Hepatocyte (in vitro differentiated cells): ENCODE results near the gene TP53TG5. TPM values are rescaled to one million over a fixed set of nuclear protein-coding genes. Genes with fewer than 3 reads are reported as not detected.

ENCODE experiments used
- DNase-seq: peaks from one replicate; pipeline ENCODE4 v3.0.0-alpha.2; 2016; ENCODE audit warnings: low spot score
- H2AFZ ChIP-seq: fragments of 200-600 bp; sonication (generic); 2 replicates; pipeline ENCODE4 v1.6.0; 2016; ENCODE audit warnings: antibody characterized with exemption, mild to moderate bottlenecking
- H3K27ac ChIP-seq: fragments of 200-600 bp; sonication (generic); 2 replicates; pipeline ENCODE4 v1.5.1; 2016; ENCODE audit warnings: mild to moderate bottlenecking
- H3K27me3 ChIP-seq: fragments of 200-600 bp; sonication (generic); 2 replicates; pipeline ENCODE4 v1.6.1; 2016
- H3K36me3 ChIP-seq: fragments of 200-600 bp; sonication (generic); replicated peaks from 2 replicates; pipeline ENCODE4 v1.5.1; 2016; ENCODE audit warnings: low read depth; ENCODE audit not compliant: insufficient read depth
- H3K4me1 ChIP-seq: fragments of 200-600 bp; sonication (generic); 2 replicates; pipeline ENCODE4 v1.5.1; 2016; ENCODE audit warnings: mild to moderate bottlenecking, moderate library complexity; ENCODE audit not compliant: insufficient read depth
- H3K4me2 ChIP-seq: fragments of 200-600 bp; sonication (generic); 2 replicates; pipeline ENCODE4 v1.6.0; 2016
- H3K4me3 ChIP-seq: fragments of 200-600 bp; sonication (generic); 2 replicates; pipeline ENCODE4 v1.5.1; 2016; ENCODE audit warnings: mild to moderate bottlenecking
- H3K79me2 ChIP-seq: fragments of 200-600 bp; sonication (generic); 2 replicates; pipeline ENCODE4 v1.6.0; 2017; ENCODE audit warnings: mild to moderate bottlenecking
- H3K9me2 ChIP-seq: fragments of 200-600 bp; sonication (generic); replicated peaks from 2 replicates; pipeline ENCODE4 v1.6.0; 2017; ENCODE audit warnings: mild to moderate bottlenecking; ENCODE audit not compliant: insufficient read depth
- H3K9me3 ChIP-seq: fragments of 200-600 bp; sonication (generic); 2 replicates; pipeline ENCODE4 v1.5.1; 2016; ENCODE audit warnings: low read depth, mild to moderate bottlenecking
- H4K20me1 ChIP-seq: fragments of 200-600 bp; sonication (generic); 2 replicates; pipeline ENCODE4 v1.6.0; 2016; ENCODE audit warnings: mild to moderate bottlenecking; ENCODE audit not compliant: insufficient read depth, poor library complexity, severe bottlenecking
- EZH2 ChIP-seq: fragments of 200-600 bp; sonication (generic); IDR thresholded peaks from 2 replicates; pipeline ENCODE4 v1.6.1; 2016; ENCODE audit warnings: antibody characterized with exemption, mild to moderate bottlenecking, borderline replicate concordance
- EZH2phosphoT487 ChIP-seq: fragments of 200-600 bp; sonication (generic); IDR thresholded peaks from one replicate; pipeline ENCODE4 v1.6.1; 2018; ENCODE audit warnings: antibody characterized with exemption, mild to moderate bottlenecking, low read depth, moderate library complexity; ENCODE audit not compliant: unreplicated experiment, severe bottlenecking
- WGBS: methylation state at CpG from one replicate; pipeline ENCODE4 v1.1.6; 2016; ENCODE audit warnings: low lambda C conversion rate; ENCODE audit errors: missing lambda C conversion rate; 5-methylcytosine and 5-hydroxymethylcytosine counted together
- polyA plus RNA-seq: library from polyadenylated mRNA; unstranded; fragments of >200 nt; fragmentation: Nextera tagmentation; extraction: Ambion mirVana; gene quantifications from 2 replicates; pipeline ENCODE4 v1.2.1, GENCODE V29; 2016
- total RNA-seq: library from RNA; depleted of rRNA; stranded (reverse); fragments of >200 nt; gene quantifications from 2 replicates; pipeline ENCODE4 v1.2.3, GENCODE V29; 2014
- TF ChIP-seq, protein P1 (sequence below): fragments of 200-600 bp; sonication (generic); IDR thresholded peaks from 2 replicates; pipeline ENCODE4 v1.5.1; 2016; ENCODE audit warnings: antibody characterized with exemption, mild to moderate bottlenecking; ENCODE audit not compliant: poor library complexity

TP53TG5 gene
- total and polyA plus RNA-seq, 2 experiments from 2014 or later: not detected

DNA sequence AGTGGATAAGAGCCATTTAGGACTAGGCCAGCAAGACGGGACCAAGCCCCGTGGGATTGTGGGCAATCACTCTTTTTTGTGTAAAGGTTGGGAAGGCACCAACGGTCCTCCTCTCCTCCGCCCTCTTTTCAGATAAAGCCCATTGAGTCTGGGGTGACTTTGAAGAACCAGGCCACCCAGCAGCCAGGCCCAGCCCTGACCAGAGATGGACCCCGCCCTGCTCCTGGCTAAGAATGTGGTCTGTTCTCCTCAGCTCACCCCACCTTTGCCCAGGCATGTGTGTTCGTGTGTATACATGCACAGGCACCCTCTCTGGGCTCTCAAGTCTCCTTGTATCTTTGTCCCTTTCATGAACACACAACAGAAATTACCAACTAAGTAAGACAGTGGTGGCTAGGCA, 39.0 kb downstream of the TP53TG5 start:
- Histone ChIP-seq H3K36me3 (no peaks in the 10 kb centered on the region), H3K79me2 (peaks cover 59% of the 10 kb centered on the region), H3K4me3 (no peak overlapping the region), H3K9me2 (no peaks in the 10 kb centered on the region), H3K4me1 (peaks cover 74% of the 10 kb centered on the region), H3K27me3 (no peaks in the 10 kb centered on the region), H4K20me1 (peaks cover 5% of the 10 kb centered on the region), H3K27ac (peak overlapping the region; percentile 96), H3K9me3 (no peaks in the 10 kb centered on the region), H2AFZ (no peak overlapping the region), H3K4me2 (peak overlapping the region; percentile 87)
- TF ChIP-seq, protein P1, sequence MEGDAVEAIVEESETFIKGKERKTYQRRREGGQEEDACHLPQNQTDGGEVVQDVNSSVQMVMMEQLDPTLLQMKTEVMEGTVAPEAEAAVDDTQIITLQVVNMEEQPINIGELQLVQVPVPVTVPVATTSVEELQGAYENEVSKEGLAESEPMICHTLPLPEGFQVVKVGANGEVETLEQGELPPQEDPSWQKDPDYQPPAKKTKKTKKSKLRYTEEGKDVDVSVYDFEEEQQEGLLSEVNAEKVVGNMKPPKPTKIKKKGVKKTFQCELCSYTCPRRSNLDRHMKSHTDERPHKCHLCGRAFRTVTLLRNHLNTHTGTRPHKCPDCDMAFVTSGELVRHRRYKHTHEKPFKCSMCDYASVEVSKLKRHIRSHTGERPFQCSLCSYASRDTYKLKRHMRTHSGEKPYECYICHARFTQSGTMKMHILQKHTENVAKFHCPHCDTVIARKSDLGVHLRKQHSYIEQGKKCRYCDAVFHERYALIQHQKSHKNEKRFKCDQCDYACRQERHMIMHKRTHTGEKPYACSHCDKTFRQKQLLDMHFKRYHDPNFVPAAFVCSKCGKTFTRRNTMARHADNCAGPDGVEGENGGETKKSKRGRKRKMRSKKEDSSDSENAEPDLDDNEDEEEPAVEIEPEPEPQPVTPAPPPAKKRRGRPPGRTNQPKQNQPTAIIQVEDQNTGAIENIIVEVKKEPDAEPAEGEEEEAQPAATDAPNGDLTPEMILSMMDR: no peak
- TF ChIP-seq EZH2phosphoT487 (no peak), EZH2 (no peak)
- 68% methylated on average over 6 of the region's 6 CpGs for WGBS
- DNase-seq: peak; percentile 36

DNA sequence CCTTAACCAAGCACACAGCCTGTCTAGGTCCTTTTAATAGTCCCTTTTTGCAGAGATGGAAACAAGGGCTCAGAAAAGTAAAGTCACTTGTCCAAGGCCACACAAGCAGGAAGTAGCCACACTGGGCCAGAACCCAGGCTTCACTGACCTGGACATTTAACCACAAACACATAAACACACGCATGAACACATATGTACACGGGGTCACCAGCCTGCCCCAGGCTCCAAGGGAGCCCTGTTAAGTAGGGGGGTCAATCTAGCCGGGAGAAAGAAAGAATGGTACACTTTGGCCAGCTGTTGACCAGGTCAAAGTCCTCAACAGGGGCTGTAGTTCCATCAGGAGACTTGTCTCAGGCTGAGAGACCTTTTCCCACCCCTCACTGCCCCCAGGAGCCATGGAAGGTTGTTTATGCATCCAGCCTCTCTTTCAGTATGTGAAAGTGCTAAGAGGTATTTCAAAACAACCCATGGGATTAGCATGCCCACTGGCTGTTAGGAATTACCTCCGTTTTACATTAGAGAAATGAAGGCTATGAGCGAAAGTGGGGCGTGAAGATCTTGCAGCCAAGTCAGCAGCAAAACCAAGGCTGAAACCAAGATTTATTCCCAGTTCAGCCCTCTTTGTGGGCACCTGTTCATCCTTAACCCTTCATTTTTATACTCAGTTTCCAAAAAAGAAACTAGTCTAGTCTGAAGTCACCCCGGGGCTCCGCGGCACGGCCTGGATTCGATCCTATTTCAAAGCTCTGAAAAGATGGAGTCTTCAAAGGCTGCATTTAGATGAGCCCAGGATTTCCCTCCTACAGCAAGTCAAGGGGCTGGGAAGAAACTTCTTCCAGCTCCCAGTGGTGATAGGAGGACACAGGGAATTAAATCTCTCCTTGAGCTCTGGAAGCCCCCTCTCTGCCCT, 39.7 kb downstream of the TP53TG5 start:
- Histone ChIP-seq H3K27ac (peak overlapping the region; percentile 96), H3K4me1 (peaks cover 67% of the 10 kb centered on the region), H3K4me2 (peak overlapping the region; percentile 87), H4K20me1 (peaks cover 5% of the 10 kb centered on the region), H3K27me3 (no peaks in the 10 kb centered on the region), H2AFZ (no peak overlapping the region), H3K9me2 (no peaks in the 10 kb centered on the region), H3K79me2 (peaks cover 63% of the 10 kb centered on the region), H3K4me3 (no peak overlapping the region), H3K9me3 (no peaks in the 10 kb centered on the region), H3K36me3 (no peaks in the 10 kb centered on the region)
- 71% methylated on average over 11 of the region's 11 CpGs for WGBS
- peak; percentile 28 for DNase-seq
- TF ChIP-seq EZH2 (no peak), EZH2phosphoT487 (no peak)
- TF ChIP-seq, protein P1: no peak

DNA sequence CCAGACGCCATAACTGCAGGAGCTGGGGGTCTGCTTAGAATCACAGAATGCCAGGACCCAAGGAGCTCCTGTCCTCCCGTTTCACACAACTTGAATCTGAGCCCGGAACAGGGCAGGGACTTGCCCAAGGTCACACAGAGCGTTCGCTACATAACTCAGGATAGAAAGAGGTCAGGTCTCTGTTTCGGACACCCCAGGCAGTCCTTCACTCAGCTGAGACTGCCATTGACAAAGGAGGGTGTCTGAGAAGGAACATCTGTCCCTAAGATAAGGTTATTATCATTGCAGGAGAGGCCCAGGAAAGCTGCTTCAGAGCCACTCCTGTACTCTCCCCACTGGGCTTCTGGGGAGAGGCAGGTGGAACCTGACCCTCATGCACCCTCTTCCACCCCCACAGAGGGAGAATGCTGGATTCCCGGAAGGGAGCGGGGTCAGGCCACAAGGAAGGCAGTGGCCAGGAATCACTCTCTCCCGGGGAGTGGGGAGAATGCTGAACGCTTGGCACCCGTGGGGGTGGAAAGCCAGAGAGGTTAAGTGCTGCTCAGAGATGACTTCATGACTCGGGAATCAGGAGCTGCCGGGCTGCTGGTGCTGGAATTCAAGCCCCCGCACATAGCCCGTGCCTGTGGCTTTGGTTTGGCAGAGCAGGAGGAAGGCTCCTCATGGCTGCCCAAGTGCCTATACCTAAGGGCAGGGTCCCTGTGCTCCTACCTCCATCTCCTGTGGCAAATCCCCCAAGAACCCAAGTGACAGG, 40.6 kb downstream of the TP53TG5 start:
- H3K9me3 ChIP-seq: no peaks in the 10 kb centered on the region
- peaks cover 59% of the 10 kb centered on the region for H3K4me1 ChIP-seq
- no peaks in the 10 kb centered on the region for H3K27me3 ChIP-seq
- 24% methylated on average over 15 of the region's 15 CpGs for WGBS
- H3K9me2 ChIP-seq: no peaks in the 10 kb centered on the region
- peaks cover 5% of the 10 kb centered on the region for H4K20me1 ChIP-seq
- H3K36me3 ChIP-seq: no peaks in the 10 kb centered on the region
- no peak overlapping the region for H2AFZ ChIP-seq
- peak overlapping the region; percentile 96 for H3K27ac ChIP-seq
- peaks cover 69% of the 10 kb centered on the region for H3K79me2 ChIP-seq
- peak; percentile 77 for DNase-seq
- TF ChIP-seq, protein P1: no peak
- TF ChIP-seq EZH2 (no peak), EZH2phosphoT487 (no peak)
- no peak overlapping the region for H3K4me3 ChIP-seq
- peak overlapping the region; percentile 87 for H3K4me2 ChIP-seq
